Astrocyte of the cerebellum (primary cell): ENCODE measurements around the gene ZDHHC5.

Experiments
- DNase-seq: peaks from one replicate; pipeline ENCODE4 v3.0.0-alpha.2; 2011; ENCODE audit warnings: low read depth
- H3K4me3 ChIP-seq: 2 replicates; pipeline ENCODE4 v1.5.1; 2011; ENCODE audit warnings: mild to moderate bottlenecking, low read depth, low read length, moderate library complexity
- CTCF ChIP-seq: IDR thresholded peaks from 2 replicates; pipeline ENCODE4 v1.5.1; 2012; ENCODE audit warnings: low read length, low read depth, moderate library complexity, mild to moderate bottlenecking; ENCODE audit errors: missing control alignments
- in situ Hi-C: cut with HindIII; loops from 2 replicates; pipeline ENCODE4 v1.10.0; 2017; ENCODE audit warnings: low sequenced_read_pairs

ZDHHC5 gene, protein sequence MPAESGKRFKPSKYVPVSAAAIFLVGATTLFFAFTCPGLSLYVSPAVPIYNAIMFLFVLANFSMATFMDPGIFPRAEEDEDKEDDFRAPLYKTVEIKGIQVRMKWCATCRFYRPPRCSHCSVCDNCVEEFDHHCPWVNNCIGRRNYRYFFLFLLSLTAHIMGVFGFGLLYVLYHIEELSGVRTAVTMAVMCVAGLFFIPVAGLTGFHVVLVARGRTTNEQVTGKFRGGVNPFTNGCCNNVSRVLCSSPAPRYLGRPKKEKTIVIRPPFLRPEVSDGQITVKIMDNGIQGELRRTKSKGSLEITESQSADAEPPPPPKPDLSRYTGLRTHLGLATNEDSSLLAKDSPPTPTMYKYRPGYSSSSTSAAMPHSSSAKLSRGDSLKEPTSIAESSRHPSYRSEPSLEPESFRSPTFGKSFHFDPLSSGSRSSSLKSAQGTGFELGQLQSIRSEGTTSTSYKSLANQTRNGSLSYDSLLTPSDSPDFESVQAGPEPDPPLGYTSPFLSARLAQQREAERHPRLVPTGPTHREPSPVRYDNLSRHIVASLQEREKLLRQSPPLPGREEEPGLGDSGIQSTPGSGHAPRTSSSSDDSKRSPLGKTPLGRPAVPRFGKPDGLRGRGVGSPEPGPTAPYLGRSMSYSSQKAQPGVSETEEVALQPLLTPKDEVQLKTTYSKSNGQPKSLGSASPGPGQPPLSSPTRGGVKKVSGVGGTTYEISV

GRCh38 chr11:57667736-57668433, at the start of gene ZDHHC5:
ZDHHC5 (plus strand) TSS chr11:57668114; CDS start chr11:57673091, 4,977 bp downstream.
- TF ChIP-seq CTCF, result peak; percentile 37
- peak; percentile 99 for DNase-seq
- peak within 1 kb of the TSS; percentile 93 for H3K4me3 ChIP-seq
- in situ Hi-C loops, result loop anchor here (5.0 kb wide), 1 partner anchor 34 kb away; no protein-coding TSS in a partner anchor

DNA sequence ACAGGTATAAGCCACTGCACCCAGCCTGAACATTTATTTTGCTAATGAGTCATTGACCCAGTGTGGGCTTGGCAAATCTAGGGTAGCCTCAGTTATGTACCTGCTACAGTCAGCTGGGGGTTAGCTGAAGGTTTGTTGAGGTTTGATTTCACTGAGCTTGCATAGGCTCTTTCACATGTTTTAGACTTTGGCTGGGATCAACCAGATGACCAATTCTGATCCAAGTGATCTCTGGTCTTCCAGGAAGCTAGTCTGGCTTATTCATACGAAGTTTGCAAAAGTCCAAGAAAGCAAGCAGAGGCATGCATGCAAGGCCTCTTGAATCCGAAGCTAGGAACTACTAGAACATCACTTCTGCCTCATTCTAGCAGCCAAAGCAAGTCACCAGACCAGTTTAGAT, 49.5 kb upstream of the ZDHHC5 start:
- in situ Hi-C loops, result no loop called here
- no peak overlapping the region for H3K4me3 ChIP-seq
- DNase-seq, result no peak
- no peak for TF ChIP-seq CTCF

DNA sequence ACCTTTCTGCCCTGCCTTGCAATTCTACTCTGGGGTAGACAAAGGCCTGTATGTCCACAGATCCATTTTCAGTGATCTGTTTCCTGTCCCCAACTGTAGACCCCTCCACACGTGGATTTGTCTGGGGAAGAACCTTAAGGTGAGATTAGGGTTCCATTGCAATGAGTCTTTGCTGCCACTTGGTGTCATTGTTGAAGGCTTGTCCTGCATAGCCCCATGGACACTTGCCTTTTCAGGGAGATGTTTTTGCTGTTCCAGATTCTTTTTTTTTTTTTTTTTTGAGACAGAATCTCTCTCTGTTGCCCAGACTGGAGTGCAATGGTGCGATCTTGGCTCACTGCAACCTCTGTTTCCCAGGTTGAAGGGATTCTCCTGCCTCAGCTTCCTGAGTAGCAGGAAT, 48.6 kb upstream of the ZDHHC5 start:
- in situ Hi-C loops, result no loop called here
- TF ChIP-seq CTCF, result peak; percentile 2
- no peak overlapping the region for H3K4me3 ChIP-seq
- DNase-seq, result no peak

GRCh38 chr11:57620467-57620866, 47.4 kb upstream of the ZDHHC5 start:
- in situ Hi-C loops, result no loop called here
- no peak for TF ChIP-seq CTCF
- H3K4me3 ChIP-seq, result no peak overlapping the region
- DNase-seq, result no peak

DNA sequence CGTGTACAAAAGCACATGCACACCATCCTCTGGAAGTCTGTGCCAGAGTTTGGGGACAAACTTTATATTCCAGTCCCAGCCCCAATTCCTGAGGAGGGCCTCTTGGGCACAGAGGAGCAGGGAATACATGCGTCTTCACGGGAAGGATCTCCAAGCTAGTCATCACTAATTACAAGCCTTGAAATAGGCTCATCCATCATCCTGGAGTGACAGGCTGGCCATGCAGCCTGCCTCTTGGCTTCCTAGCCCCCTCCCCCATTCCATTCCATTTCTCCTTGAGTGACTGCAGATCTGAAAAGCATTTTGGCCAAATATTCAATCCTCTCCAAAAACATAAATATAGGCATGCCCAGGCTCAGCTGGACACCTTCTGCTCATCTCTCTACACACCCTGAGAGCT, 45.7 kb upstream of the ZDHHC5 start:
- H3K4me3 ChIP-seq, result no peak overlapping the region
- no peak for DNase-seq
- TF ChIP-seq CTCF, result no peak
- in situ Hi-C loops, result no loop called here

DNA sequence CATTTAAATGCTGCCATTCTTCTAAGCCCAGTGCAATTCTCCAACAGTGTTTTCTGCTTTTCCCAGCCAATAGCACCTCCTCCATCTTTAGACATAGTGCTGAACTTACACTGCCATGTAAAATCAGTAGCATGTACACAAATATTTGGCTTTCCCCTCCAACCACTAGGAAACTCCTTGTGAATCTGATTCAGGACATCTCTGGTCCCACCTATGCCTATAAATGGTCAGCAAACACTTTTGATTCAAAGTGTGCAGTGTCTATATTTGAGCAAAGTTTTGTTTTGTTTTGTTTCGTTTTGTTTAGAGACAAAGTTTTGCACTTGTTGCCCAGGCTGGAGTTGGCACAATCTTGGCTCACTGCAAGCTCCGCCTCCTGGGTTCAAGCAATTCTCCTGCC, 43.0 kb upstream of the ZDHHC5 start:
- DNase-seq, result no peak
- TF ChIP-seq CTCF, result no peak
- H3K4me3 ChIP-seq, result no peak overlapping the region
- in situ Hi-C loops, result no loop called here
